Prostate gland (tissue), 2 donors: ENCODE results near the gene CYB561D2.

Source experiments
- POLR2A ChIP-seq: fragments of 450-650 bp; IDR thresholded peaks from one replicate; pipeline ENCODE4 v1.6.1; 2016; ENCODE audit warnings: antibody characterized with exemption, mild to moderate bottlenecking
- POLR2AphosphoS5 ChIP-seq: sonication (generic); formaldehyde crosslinking; IDR thresholded peaks from one replicate; pipeline ENCODE4 v1.6.1; 2017; ENCODE audit warnings: antibody characterized with exemption
- TF ChIP-seq, protein P1 (sequence below), 4 experiments: fragments of 200-600 bp in 2 of 4; fragments of 450-650 bp in 2 of 4; sonication (generic) in 2 of 4; IDR thresholded peaks; 1 replicate in 3 of 4; 2 replicates in 1 of 4; pipeline ENCODE4 v1.5.1; 2016 to 2019; ENCODE audit warnings: antibody characterized with exemption in 4 of 4, mild to moderate bottlenecking in 2 of 4, moderate library complexity in 2 of 4

DNA sequence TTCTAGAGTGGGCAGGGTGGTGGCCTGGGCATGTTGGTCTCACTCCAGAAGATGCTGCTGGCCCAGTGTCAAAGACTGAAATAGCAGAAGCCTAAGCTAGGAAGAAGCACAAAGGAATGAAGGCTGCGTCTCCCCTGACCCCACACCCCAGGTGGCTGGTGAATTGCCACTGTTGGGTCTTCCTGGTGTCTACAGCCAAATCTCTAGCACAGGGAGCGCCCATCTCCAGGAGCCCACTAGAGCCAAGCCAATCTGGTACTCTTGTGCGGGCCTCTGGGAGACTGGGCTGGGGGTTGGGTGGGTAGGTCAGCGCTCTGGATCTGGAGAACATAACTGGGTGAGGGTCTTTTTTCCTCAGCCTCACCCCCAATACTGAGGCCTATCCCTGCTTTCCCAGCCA is 23.5 kb upstream of the CYB561D2 start:
- no peak for TF ChIP-seq POLR2AphosphoS5
- TF ChIP-seq, protein P1, sequence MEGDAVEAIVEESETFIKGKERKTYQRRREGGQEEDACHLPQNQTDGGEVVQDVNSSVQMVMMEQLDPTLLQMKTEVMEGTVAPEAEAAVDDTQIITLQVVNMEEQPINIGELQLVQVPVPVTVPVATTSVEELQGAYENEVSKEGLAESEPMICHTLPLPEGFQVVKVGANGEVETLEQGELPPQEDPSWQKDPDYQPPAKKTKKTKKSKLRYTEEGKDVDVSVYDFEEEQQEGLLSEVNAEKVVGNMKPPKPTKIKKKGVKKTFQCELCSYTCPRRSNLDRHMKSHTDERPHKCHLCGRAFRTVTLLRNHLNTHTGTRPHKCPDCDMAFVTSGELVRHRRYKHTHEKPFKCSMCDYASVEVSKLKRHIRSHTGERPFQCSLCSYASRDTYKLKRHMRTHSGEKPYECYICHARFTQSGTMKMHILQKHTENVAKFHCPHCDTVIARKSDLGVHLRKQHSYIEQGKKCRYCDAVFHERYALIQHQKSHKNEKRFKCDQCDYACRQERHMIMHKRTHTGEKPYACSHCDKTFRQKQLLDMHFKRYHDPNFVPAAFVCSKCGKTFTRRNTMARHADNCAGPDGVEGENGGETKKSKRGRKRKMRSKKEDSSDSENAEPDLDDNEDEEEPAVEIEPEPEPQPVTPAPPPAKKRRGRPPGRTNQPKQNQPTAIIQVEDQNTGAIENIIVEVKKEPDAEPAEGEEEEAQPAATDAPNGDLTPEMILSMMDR (IDR thresholded peaks at IDR 0.05) = no peak
- no peak for TF ChIP-seq POLR2A
